GM21526 (cell line): ENCODE results near the gene MAB21L2.
"Not testable (repeated sequence)": the region's sequence is repeated elsewhere in the genome, so short reads cannot be mapped to it uniquely, and the experiment has no call there.

Source experiments
- ATAC-seq: cut with Tn5 transposase; IDR thresholded peaks from one replicate; pipeline ENCODE4 v1.9.1; 2021; ENCODE audit warnings: moderate library complexity; ENCODE audit not compliant: unreplicated experiment, low FRiP score

Gene MAB21L2

DNA sequence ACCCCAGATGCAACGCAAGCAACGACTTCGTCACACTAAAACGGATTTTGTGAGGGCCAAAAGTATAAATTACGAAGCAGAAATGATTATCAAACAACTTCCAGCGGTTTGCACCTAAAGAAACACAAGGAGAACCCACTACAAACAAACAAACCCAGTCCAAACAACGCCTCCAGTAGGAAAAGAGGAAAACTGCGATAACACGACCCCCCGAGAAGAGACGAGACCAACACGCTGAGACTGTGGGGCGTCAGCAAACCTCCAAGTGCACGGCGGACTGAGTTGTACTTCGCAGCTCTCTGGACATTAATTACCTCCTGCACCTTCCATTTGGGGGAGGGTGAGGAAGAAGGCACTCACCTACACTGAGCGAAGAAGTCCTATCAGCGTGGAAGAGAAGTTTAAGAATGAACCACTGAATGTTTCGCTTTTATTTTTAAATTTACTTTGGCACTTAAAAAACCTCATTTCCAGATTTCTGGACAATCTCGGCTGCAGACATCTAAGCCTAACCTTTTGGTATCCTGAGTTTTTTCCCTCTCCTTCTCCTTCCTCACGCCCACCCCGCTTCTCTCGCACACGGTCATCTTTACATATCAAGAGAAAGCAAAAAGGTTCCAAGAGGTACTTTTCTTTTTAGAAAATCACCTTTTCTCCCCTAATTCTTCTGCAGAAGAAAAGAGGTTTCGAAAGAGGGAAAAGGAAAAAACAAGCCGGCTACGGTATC, at the start of gene MAB21L2:
TSS of gene MAB21L2 (plus strand) at position 6 of the 727 bp plus-strand sequence. CDS start 879 bp downstream, outside the sequence.
- no peak for ATAC-seq

DNA sequence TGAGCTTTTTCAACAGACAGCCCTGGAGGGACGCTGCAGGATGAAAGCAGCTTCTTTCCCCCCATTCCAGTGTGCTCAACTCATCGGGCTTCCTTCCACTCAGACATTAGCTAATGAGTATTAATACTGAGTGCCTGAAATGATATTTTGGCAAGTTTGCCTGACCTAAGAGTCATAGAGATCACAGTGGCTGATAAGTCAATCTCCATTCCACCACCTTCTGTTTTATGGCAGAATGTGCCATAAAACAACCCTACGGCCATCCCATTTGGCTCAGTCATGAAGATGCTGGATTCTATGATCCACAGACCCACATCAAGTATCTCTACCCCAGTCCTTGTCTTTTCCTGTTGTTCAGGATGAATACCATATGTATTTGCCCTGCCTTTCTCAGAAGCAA, 48.3 kb upstream of the MAB21L2 start:
- no peak for ATAC-seq

DNA sequence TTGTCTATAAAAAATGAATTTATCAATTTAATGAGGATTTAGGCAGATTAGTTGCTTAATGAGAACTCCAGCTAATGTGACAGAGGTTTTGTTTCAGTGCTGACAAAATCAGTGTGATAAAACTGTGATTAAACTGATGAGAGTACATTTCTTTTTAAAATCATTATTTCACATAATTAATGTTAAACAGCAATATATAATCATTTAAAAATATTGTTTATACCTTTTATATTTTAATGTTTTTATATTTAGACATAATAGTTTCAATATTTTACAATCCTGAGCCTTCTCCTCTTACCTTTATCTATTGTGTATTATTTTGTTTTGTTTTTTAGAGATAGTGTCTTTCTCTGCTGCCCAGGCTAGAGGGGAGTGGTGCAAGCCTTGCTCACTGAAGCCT, 47.1 kb upstream of the MAB21L2 start:
- no peak for ATAC-seq

DNA sequence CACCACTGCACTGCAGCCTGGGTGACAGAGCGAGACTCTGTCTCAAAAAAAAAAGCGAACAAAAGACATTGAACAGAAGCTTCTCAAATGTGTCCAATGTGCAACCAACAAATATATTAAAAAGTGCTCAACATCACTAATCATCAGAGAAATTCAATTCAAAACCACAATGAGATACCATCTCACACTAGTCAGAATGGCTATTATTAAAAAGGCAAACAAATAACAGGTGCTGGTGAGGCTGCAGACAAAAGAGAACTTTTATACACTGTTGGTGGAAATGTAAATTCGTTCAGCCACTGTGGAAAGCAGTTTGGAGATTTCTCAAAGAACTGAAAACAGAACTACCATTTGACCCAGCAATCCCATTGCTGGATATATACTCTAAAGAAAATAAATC, 44.0 kb upstream of the MAB21L2 start:
- ATAC-seq: not testable (repeated sequence)

DNA sequence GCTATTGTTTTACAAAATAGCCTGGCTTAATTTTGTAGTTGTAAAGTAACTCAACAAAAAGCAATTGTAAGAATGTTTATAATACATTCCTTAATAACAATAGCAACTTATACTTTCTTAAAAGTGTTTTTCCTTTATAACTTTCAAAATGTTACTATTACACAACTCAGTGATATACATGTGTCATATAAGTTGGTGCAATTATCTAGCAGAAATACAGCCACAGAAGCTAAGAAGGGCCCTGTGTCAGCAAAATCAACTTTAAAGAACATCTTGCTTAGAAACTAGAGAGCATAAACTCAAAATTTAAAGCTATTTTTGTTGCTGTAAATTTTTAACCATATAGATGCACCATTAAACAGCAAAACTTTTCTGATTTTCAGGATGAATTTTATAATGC, 41.4 kb upstream of the MAB21L2 start:
- ATAC-seq: no peak

DNA sequence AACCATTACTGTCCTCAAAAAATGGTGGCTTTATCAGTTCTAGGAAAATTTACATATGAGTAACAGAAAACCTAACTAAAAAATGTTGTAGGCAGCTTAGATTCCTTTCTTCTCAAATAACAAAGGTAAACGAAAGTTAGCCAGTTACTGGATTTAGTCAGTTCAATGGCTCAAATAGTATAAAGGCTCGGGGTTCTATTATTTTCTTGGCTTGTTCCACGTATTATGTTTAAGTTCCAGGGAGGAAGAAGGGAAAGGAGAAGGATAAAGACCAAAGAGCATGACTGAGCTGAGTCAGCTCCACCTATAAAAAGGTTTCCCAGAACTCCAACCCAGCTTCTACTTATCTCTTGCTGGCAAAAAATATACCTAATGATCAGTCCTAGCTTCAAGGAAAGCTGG, 41.0 kb upstream of the MAB21L2 start:
- ATAC-seq: no peak

DNA sequence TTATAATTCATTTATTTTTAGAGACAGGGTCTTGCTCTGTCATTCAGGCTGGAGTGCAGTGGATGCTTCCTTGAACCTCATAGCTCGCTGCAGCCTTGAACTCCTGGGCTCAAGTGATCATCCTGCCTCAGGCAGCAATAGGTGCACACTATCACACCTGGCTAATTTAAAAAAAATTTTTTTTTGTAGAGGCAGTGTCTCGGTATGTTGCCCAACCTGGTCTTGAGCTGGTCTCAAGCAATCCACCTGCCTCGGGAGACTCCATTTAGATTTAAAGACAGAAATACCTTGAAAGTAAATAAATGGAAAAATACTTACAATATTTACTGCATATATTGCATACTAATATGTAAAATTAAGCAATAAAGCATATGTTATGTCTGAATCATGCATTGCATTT, 40.3 kb upstream of the MAB21L2 start:
- ATAC-seq: no peak

DNA sequence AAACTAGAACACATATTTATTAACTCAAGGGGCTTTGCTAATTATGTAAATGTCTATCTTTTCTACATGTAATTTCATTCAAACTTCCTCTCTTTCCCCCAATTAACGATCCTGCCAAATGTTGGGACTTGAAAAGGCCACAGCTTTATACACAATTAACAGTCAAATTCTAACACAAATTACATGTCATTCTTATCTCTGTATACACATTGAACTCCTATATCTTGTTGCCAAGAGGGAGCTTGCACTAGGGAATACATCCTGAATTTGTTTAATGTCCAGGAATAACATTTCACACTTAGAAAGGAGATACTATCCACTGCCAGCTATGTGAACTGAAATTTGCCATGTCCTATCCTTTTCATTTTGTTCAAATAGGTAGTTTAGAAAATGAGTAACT, 38.9 kb upstream of the MAB21L2 start:
- no peak for ATAC-seq

DNA sequence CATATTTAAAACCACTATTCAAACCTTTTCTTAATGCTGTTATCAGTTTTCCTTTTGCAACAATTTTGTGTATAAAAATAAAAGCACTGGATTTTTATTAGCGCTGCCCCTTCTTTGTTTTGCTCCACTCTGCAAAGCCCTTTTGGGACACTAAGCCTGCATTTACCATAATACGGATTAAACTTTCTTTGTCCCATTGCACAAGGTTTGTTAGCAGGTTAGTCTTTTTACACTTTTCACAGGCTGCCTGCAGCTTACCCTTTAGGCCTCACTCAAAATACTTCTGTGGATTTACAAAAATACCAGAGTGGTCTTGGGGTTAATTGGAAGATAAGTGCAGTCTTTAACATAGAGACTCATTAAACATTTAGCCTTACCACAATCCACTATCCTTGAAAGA, 35.7 kb upstream of the MAB21L2 start:
- no peak for ATAC-seq

DNA sequence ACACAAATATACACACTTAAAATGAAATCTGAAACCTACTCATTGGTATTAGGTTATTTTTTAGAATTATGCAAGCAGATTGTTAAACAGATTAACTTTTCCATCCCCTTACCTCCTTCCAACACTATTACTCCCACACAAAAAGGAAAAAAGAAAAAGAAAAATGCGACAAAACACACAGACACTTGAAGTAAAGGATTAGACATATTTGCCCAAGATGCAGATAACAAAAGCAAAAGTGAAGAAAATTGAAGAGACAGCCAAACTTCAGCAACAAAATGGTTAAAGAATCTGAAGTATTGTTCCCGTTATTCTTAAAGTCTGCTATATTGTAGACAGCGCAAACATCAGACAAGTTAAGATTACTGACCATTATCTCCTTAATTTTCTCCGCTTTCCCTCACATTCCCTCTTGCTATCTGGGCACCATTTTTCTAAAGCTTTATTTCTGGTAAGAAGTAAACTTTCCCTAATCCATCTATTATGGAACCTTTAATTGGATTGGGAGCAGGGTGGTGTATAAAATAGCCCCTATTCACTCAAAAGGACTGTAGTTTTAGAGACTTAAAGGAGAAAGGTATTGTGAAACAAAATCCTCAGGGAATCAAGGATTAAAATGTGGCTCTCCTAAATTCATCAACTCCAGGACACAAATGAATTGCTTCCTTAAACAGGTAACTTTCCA, 34.7 kb upstream of the MAB21L2 start:
- ATAC-seq: no peak

DNA sequence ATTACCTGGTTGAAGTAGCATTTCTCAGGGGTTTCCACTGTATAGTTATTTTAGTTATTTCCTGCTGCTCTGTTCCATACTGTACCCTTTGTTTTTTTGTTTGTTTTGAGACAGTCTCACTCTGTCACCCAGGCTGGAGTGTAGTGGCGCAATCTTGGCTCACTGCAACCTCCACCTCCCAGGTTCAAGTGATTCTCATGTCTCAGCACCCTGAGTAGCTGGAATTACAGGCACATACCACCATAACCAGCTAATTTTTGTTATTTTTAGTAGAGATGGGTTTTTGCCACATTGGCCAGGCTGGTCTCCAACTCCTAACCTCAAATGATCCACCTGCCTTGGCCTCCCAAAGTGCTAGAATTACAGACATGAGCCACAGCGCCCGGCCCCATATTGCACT, 24.1 kb upstream of the MAB21L2 start:
- ATAC-seq: not testable (repeated sequence)

DNA sequence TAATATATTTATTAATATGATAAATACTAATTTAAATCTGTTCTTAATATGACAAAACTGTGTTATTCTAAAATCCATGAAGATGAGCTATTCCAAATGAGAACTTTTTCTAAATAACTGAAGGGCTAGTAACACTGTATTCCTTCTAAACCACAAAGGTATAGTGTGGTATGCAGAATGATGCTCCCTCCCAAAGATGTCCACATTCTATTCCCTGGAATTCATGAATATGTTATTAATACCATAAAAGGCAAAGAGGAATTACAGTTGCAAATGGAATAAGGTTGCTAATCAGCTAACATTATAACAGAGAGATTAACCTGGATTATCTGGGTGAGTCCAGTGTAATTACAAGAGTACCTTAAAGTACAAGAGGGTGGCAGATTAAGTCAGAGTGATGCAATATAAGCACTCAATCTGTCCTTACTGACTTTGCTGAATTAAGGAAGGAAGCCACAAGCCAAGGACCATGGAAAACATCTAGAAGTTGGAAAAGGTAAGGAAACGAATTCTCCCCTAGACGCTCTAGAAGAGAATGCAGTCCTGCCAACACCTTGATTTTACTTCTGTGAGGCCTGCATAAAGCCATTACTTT, 20.7 kb upstream of the MAB21L2 start:
- ATAC-seq: no peak

DNA sequence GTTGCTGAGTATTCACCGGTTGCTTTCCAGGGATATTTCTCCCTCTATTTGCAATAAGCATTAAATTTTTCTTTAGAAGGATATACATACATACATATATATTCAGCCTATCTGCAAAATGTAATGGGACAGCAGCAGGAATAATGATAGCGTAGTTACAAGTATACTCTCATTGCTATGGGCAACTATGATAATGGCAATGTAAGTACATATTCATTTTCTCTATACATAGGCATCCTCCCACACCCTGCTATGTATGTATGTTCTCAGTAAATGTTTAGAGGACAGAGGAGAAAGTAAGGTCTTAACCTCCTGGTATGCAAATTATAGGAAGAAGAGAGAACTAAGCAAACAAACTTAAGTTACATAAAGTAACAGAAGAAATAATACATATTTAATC, 19.7 kb upstream of the MAB21L2 start:
- ATAC-seq: no peak

DNA sequence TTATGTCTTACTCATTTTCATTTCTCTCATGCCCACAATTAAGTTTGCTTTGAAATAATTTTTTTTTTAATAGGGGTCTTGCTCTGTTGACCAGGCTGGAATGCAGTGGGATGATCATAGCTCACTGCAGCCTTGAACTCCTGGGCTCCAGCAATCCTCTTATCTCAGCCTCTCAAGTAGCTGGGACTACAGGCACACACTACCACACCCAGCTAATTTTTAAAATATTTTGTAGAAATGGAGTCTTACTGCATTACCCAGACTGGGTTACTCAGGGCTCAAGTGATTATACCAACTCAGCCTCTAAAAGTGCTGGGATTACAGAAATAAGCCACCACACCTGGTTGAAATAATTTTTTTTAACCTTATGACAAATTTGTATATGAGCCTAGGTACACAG, 19.2 kb upstream of the MAB21L2 start:
- ATAC-seq: no peak

DNA sequence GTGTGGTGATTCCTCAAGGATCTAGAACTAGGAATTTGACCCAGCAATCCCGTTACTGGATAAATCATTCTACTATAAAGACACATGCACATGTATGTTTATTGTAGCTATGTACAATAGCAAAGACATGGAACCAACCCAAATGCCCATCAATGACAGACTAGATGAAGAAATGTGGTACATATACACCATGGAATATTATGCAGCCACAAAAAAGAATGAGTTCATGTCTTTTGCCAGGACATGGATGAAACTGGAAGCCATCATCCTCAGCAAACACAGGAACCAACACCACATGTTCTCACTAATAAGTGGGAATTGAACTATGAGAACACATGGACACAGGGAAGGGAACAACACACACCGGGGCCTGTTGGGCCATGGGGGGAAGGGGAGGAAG, 17.0 kb upstream of the MAB21L2 start:
- not testable (repeated sequence) for ATAC-seq

DNA sequence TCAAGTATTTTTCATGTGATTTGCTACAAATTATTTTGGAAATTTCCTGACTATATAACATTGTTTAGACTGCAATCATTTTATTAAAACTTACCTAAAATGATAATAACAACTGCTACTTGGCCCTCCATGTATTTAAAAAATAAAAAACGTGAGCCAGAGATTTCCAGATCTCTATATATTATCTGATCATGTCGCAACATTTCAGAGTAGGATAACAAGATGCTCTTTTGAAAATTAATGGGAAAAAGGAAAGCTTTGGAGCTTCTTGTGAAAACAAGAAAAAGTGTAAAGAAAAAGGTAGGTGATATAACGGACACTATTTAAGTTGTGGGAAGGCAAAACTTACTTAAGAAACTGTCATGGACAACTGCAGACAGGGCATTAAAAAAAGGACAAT, 14.9 kb upstream of the MAB21L2 start:
- no peak for ATAC-seq

DNA sequence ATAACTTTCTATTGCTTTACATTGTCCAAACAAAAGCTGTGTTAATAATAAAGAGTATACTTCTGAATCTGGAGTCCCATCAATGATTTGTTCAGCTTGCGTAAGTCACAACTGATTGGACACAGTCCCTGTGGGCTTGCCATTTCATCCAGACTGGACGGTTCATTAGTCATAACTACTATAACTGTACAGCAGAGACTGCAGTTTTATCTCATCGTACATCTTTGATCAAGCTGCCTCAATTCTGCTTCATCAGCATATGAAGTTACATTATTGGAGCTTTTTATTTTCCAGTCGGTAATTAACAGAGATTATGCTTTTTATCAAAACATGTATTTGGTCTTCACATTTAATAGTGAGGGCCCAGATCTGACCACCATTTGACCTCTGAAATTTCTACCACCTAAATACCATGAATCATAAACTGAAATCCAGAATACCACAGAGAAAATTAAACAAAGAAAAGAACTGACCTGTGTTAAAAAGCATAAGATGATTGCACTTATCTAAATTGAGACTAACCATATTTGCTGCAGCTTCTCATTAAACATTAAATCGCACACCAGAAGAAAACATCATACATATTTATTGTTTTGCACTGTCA, 12.5 kb upstream of the MAB21L2 start:
- no peak for ATAC-seq

DNA sequence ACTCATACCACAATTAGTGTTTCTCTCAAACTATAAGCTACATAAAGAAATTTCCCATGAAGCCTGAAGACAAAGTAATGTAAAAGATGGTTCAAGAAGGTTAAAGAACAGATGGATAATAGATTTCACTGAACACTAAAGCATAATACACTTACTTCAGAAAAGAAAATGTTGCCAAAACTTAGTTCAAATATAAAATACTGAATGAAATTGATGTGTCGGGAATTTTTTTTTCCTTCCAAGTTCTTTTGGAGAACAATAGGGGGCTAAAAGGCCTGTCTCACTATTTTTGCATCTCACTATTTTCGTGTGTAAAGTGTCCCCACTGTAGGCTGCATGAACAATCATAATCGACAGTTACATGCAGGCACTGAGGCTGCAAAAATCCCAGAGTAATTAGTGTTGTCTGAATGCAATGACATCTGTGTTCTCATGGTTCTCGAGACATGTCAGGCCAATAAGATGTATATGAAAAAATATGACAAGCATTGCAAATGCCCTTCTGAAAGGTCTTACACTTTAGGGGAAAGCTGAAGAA, 11.9 kb upstream of the MAB21L2 start:
- no peak for ATAC-seq

DNA sequence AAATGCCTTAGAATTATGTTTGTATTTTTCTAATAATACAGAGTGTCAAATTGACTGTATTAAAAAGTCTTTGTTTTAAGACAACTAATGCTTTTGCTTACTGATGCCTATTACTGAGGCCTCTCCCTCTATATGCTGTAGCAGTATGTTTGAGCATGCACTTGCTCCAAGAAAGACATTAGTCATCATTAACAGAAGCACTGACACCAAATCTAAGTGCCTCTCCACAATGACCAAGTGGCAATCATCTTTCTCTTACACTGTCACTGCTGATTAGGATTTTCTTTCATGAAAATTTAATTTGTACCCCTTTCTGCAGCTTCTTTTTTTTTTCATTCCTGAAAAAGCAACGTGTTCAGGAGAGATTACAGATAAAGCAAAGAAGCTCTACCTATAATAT, 11.1 kb upstream of the MAB21L2 start:
- no peak for ATAC-seq

DNA sequence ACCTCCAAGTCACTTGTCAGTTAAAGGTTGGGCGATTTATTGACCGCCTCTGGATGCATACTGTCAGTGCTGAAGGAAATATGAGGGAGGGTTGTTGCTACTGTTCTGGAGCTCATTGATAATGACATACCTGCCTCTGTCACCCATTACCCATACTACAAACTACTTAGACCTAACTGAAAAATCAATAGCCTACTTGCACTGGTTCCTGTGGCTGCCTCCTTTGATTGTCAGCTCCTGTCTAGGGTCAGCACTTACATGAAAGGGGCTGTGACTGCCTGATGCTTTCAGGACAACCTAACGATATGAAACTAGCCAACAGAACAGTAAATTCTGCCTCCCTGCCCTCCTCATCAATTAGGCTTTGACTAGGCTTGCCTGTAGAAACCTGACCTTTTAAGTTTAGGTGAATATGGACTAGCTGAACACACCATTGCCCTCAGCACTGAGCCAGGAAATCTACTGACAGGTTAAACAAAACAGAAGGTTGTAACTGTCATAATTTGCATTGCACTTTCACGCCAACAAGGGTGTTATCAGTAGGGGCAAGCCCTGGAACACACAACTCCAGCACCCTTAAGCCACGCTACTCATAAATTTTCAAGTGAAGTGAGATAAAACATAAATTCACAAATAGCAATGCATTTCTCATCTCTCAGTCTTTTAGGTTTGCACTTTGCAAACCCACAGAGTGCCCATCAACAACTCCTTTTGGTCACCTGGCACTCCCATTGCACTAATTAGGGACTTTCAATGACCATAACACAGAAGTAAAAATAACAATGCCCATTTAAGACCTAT, 9.0 kb upstream of the MAB21L2 start:
- no peak for ATAC-seq
